Esophagus muscularis mucosa (tissue), 4 donors: ENCODE data around the gene URB1. TPM values are rescaled to one million over a fixed set of nuclear protein-coding genes. Genes with fewer than 3 reads are reported as not detected.

Experiments used
- DNase-seq: peaks from one replicate; pipeline ENCODE4 v3.0.0-alpha.2; 2017; ENCODE audit errors: extremely low spot score
- H3K27ac ChIP-seq, 4 donors: fragments of 200-600 bp; sonication (generic); replicated peaks in 1 of 4; 1 replicate in 3 of 4; 2 replicates in 1 of 4; pipeline ENCODE4 v1.5.1; 2016 to 2019; ENCODE audit warnings: mild to moderate bottlenecking in 1 of 4
- H3K27me3 ChIP-seq, 4 donors: fragments of 200-600 bp; sonication (generic); one replicate each; pipeline versions ENCODE4 v1.5.1 to v1.6.0; 2016 to 2019
- H3K36me3 ChIP-seq, 4 donors: fragments of 200-600 bp; sonication (generic); one replicate each; pipeline ENCODE4 v1.5.1; 2016 to 2019
- H3K4me1 ChIP-seq, 4 donors: fragments of 200-600 bp; sonication (generic); one replicate each; pipeline ENCODE4 v1.5.1; 2016 to 2019
- H3K4me3 ChIP-seq, 4 donors: fragments of 200-600 bp; sonication (generic); 1 replicate in 2 of 4; 2 replicates in 2 of 4; pipeline ENCODE4 v1.5.1; 2016 to 2019; ENCODE audit warnings: mild to moderate bottlenecking in 4 of 4, moderate library complexity in 1 of 4
- H3K9me3 ChIP-seq, 4 donors: fragments of 200-600 bp; sonication (generic); 1 replicate in 3 of 4; 2 replicates in 1 of 4; pipeline ENCODE4 v1.5.1; 2016 to 2019
- EP300 ChIP-seq: sonication (generic); formaldehyde crosslinking; IDR thresholded peaks from one replicate; pipeline ENCODE4 v1.6.1; 2017; ENCODE audit warnings: antibody characterized with exemption
- POLR2A ChIP-seq: fragments of 450-650 bp; IDR thresholded peaks from one replicate; pipeline ENCODE4 v1.6.1; 2017; ENCODE audit warnings: antibody characterized with exemption, moderate library complexity, mild to moderate bottlenecking, low read depth
- POLR2AphosphoS5 ChIP-seq, 2 donors: sonication (generic); formaldehyde crosslinking; IDR thresholded peaks; one replicate each; pipeline ENCODE4 v1.6.1; 2017; ENCODE audit warnings: antibody characterized with exemption in 2 of 2
- WGBS: methylation state at CpG from one replicate; pipeline ENCODE4 v1.1.5; 2018; 5-methylcytosine and 5-hydroxymethylcytosine counted together
- intact Hi-C: fragments of 100-400 bp; cut with DNase I; formaldehyde crosslinking; loops from one replicate; pipeline ENCODE4 v1.15.1; 2023
- total RNA-seq, 4 donors: library from RNA; depleted of rRNA; stranded (reverse); fragments of >200 nt; gene quantifications; one replicate each; pipeline versions ENCODE4 v1.1.0 to v1.2.1, GENCODE V29; 2016
- TF ChIP-seq, protein P1 (sequence below), 3 experiments: fragments of 200-600 bp in 2 of 3; fragments of 450-650 bp in 1 of 3; sonication (generic) in 2 of 3; IDR thresholded peaks; one replicate each; pipeline ENCODE4 v1.5.1; 2017 to 2019; ENCODE audit warnings: antibody characterized with exemption in 3 of 3, mild to moderate bottlenecking in 2 of 3, moderate library complexity in 1 of 3

The URB1 gene
- total RNA-seq, 4 donors from 2014 or later = 14.1 to 31.0 (median 22.4) TPM

DNA sequence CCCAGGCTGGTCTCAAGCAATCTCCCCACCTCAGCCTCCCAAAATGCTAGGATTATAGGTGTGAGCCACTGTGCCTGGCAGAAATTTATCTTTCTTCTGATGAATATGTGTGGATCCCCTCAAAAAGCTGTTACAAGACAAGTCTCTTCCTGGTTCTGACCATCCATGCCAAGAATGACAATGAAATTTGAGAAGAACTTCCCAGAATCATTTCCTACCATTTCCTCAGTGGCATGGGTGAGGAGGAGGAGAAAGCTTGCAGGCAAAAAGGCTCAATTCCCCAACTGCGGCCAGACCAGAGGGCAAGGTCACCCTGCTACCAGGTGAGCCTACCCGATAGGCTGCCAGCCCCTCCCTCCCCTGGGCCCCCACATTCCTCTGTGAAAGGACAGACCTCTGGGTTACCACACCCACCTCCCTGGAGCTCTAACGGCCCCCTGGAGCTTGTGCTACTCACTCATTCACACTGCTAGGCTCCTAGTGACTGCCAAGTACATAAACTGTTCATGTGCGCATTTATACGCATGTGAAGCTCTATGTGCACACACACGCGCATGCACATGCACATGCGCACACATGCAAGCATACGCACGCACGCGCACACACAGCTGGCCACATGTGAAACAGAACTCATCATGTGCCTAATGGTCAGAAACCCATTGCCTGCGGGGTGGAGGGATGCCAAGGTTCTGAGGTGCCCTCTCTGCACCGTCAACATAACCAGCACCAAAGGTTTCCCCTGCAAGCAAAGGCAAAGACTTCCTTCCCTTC lies 77.1 kb downstream of the URB1 start:
- Histone ChIP-seq H3K9me3 (no peaks in the 10 kb centered on the region), H3K36me3 (peaks cover 55 to 100% (median 84%) of the 10 kb centered on the region in 4 donors), H3K4me1 (peaks cover 0 to 7% (median 3%) of the 10 kb centered on the region in 4 donors), H3K27me3 (no peaks in the 10 kb centered on the region), H3K4me3 (no peak overlapping the region), H3K27ac (no peak overlapping the region)
- intact Hi-C loops = no loop called here
- no peak for DNase-seq
- 91% methylated on average over 14 of the region's 14 CpGs for WGBS
- TF ChIP-seq, protein P1, sequence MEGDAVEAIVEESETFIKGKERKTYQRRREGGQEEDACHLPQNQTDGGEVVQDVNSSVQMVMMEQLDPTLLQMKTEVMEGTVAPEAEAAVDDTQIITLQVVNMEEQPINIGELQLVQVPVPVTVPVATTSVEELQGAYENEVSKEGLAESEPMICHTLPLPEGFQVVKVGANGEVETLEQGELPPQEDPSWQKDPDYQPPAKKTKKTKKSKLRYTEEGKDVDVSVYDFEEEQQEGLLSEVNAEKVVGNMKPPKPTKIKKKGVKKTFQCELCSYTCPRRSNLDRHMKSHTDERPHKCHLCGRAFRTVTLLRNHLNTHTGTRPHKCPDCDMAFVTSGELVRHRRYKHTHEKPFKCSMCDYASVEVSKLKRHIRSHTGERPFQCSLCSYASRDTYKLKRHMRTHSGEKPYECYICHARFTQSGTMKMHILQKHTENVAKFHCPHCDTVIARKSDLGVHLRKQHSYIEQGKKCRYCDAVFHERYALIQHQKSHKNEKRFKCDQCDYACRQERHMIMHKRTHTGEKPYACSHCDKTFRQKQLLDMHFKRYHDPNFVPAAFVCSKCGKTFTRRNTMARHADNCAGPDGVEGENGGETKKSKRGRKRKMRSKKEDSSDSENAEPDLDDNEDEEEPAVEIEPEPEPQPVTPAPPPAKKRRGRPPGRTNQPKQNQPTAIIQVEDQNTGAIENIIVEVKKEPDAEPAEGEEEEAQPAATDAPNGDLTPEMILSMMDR (IDR thresholded peaks at IDR 0.05) = no peak
- no peak for TF ChIP-seq POLR2AphosphoS5 (IDR thresholded peaks at IDR 0.05)
- no peak for TF ChIP-seq POLR2A
- no peak for TF ChIP-seq EP300

DNA sequence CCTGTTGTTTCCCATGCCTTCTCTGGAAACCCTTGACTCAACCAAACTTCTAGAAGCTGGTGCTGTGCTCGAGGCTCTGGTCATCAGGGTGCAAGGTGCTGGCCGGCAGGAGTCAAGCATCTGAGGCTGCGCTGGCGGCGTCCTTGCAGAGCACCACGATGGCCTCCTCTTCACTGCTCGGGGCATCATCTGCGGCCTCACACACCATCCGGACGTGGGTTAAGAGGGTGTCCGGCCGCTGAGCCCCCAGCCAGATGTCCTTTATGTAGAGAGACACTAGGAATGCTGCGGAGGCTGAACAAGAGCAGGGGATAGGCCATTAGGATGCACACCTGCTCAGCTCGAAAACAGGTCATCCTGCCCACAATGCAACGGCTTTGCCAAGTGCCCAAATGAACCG lies 78.0 kb downstream of the URB1 start:
- intact Hi-C loops = no loop called here
- Histone ChIP-seq H3K27ac (no peak overlapping the region), H3K36me3 (peaks cover 47 to 92% (median 78%) of the 10 kb centered on the region in 4 donors), H3K4me3 (no peak overlapping the region), H3K4me1 (peaks cover 0 to 7% (median 3%) of the 10 kb centered on the region in 4 donors), H3K27me3 (no peaks in the 10 kb centered on the region), H3K9me3 (no peaks in the 10 kb centered on the region)
- 97% methylated on average over 10 of the region's 16 CpGs for WGBS
- TF ChIP-seq EP300 = no peak
- no peak for TF ChIP-seq POLR2AphosphoS5 (IDR thresholded peaks at IDR 0.05)
- TF ChIP-seq, protein P1 (IDR thresholded peaks at IDR 0.05) = no peak
- TF ChIP-seq POLR2A = no peak
- no peak for DNase-seq

DNA sequence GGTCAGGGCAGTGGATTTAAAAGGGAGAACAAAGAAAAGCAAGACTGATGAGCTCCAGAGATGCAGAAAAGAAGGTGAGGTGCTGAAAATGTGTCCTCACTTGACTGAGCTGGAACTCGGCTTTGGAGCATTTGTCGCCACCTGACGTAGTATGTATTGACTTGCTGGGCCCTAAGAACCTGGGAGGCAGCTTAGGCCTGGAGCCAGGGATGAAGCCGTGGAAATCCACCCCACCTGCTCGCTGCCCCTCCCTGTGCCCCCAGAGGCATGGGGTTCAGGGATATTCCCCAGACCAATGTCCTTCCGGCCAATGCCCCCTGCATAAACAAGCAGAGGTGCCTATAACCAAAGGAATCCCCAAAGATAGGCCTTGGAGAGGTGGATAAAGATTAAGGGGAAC lies 79.8 kb downstream of the URB1 start:
- TF ChIP-seq, protein P1 (IDR thresholded peaks at IDR 0.05) = no peak
- TF ChIP-seq POLR2A (no peak), EP300 (no peak), POLR2AphosphoS5 (IDR thresholded peaks at IDR 0.05) (no peak)
- intact Hi-C loops = no loop called here
- H3K27ac ChIP-seq = no peak overlapping the region
- H3K4me1 ChIP-seq = peaks cover 0 to 7% (median 3%) of the 10 kb centered on the region in 4 donors
- no peak for DNase-seq
- no peaks in the 10 kb centered on the region for H3K27me3 ChIP-seq
- 89% methylated on average over 6 of the region's 6 CpGs for whole genome bisulfite sequencing
- H3K9me3 ChIP-seq = no peaks in the 10 kb centered on the region
- peaks cover 31 to 87% (median 65%) of the 10 kb centered on the region in 4 donors for H3K36me3 ChIP-seq
- no peak overlapping the region for H3K4me3 ChIP-seq

DNA sequence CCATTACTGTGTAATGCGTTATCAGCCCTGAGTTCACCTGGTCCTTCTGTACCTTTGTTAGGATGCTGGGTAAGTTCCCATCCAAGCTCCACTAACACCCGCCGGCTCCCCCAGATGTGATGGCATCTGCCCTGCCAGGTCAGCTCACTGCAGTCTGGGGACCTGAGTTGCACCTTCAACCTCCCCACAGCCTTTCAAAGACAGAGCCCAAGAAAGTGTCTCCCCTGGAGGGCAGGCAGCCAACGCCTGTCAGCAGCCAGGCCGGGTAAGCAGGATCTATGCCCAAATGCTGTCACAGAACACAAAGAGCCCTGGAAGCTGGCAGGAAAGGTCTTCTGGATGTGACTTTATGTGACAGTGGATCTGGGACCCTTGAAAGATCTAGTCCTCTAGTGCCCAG lies 80.5 kb downstream of the URB1 start:
- WGBS = 92% methylated on average over 4 of the region's 5 CpGs
- H3K9me3 ChIP-seq = no peaks in the 10 kb centered on the region
- H3K36me3 ChIP-seq = peaks cover 24 to 81% (median 58%) of the 10 kb centered on the region in 4 donors
- intact Hi-C loops = no loop called here
- no peak overlapping the region for H3K4me3 ChIP-seq
- peaks cover 0 to 7% (median 3%) of the 10 kb centered on the region in 4 donors for H3K4me1 ChIP-seq
- TF ChIP-seq POLR2AphosphoS5 (IDR thresholded peaks at IDR 0.05) (no peak), EP300 (no peak)
- TF ChIP-seq, protein P1 (IDR thresholded peaks at IDR 0.05) = no peak
- H3K27ac ChIP-seq = no peak overlapping the region
- no peak for DNase-seq
- H3K27me3 ChIP-seq = no peaks in the 10 kb centered on the region
